GM12891 (cell line): ENCODE measurements around the gene UFD1.

Experiments used
- POLR2A ChIP-seq: IDR thresholded peaks from 2 replicates; pipeline ENCODE4 v1.6.1; 2011; ENCODE audit warnings: low read depth, low read length, control low read depth
- POLR2AphosphoS5 ChIP-seq: IDR thresholded peaks from 2 replicates; pipeline ENCODE4 v1.6.1; 2011; ENCODE audit warnings: low read depth, low read length, control low read depth
- TAF1 ChIP-seq: IDR thresholded peaks from 2 replicates; pipeline ENCODE4 v1.6.1; 2011; ENCODE audit warnings: low read depth, low read length, control low read depth

DNA sequence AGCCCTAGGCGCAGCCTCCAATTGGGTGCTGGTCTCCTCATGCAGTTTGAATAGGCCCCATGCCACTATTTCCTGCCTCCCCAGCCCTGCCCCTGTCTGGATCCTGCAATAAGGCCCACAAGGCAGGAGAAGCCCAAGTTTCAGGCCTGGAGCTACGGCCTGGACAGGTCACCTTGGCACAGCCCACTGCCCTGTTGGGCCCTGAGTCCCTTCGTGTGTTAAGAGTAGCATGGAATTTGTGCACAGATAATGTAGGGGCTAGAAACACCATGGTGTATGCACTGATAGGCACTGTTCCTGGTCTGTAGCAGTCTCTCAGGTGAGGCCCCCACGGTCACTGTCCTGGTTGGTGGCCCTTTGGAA is 20.9 kb upstream of the UFD1 start:
- no peak for TF ChIP-seq POLR2A
- no peak for TF ChIP-seq TAF1
- TF ChIP-seq POLR2AphosphoS5 = no peak
